Tongue (tissue), 2 donors: ENCODE data around the gene CPPED1. TPM values are rescaled to one million over a fixed set of nuclear protein-coding genes. Genes with fewer than 3 reads are reported as not detected.

ENCODE experiments used
- DNase-seq: peaks from one replicate; pipeline ENCODE4 v3.0.0-alpha.2; 2015
- total RNA-seq: library from RNA; depleted of rRNA; stranded (reverse); fragments of >200 nt; gene quantifications from one replicate; pipeline ENCODE4 v1.2.3, GENCODE V29; 2014

The CPPED1 gene
- total RNA-seq, 1 donor from 2014 or later, result 9.3 TPM

DNA sequence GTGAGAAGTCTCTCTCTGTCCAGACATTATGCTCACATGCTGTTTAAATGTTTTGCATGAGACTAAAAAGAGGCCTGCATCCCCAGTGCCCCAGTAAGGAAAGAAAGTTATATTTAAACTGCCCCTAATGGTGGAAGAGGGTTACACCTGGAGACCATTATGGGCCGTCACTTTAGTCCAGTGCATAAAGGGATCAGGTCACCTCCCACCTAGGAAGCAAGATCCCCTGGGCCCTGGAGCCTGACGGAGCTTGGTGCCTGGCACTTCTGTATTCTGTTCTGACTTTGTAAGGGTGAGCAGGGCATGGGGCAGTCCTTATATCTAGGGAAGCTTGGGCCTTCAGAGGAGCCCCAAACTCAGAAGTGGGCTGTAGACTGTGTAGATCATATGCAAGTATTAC, 67.9 kb downstream of the CPPED1 start:
- no peak for DNase-seq

DNA sequence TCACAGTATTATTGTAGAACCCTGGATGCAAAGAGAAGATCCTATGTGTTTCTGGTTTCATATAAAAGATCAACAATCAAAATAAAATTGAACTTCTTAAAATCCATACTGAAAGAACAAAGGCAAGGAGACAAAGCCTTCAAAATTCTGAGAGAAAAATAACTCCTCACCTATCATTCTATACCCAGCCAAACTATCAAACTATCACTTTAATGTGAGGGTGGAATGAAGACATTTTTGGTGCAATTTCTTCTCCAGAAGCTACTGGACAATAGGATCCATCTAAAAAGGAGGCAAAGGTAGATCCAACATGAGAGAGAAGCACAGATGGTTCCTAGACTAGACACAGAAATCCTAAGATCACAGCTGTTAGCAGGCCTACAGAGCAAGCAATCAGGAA, 71.1 kb downstream of the CPPED1 start:
- DNase-seq, result no peak

DNA sequence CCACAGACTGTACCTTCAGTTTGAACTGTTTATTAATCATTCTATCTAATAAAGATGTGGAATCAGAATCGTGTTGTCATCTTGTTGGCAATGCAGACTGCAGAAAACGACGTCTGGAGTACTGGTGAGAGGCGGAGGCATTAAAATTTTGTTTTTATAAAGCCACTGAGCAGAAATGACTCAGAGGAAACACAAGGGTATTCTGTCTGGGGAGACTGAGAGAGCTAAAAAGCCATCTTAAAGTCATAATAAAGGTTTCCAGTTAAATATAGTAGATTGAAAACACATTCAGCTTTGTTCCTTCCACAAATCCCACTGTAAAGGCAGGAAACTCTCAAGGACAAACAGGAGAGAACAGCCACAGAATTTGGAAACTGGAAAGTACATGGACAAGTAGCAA, 74.2 kb downstream of the CPPED1 start:
- no peak for DNase-seq

DNA sequence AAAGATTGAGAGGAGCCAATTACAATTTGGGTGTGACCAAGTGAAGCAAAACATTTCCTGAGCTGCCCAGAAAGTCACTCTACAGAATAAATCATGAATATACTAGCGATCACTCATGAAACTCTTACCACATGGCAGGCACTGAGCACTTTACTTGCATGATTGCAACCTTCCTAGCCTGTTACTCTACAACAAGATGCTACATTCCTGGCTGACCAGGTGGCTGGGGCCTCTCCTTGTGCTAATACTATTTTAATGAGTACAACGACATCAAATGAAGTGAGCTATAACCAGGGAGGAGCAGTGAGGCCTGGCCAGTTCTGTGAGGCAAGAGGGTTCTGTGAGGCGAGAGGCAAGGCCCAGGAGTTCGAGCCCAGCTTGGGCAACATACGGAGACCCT, 75.2 kb downstream of the CPPED1 start:
- no peak for DNase-seq

DNA sequence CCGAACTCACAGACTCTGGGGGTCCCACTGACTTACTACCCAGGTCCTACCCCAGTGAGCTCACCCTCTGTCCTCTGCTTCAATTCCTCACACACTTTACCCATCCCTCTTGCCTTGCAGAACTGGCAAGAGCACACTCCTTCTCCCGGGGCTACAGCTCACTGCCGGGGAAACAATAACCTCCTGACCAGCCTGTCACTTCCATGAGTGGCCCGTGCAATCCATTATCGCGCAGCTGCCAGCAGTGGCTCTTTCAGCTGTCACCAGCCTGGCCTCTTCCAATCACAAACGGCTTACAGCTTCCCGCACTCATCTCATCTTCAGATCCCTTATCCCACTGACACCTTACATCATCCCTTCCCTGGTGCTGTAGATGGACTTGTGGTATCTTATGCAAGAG, 79.5 kb downstream of the CPPED1 start:
- no peak for DNase-seq

DNA sequence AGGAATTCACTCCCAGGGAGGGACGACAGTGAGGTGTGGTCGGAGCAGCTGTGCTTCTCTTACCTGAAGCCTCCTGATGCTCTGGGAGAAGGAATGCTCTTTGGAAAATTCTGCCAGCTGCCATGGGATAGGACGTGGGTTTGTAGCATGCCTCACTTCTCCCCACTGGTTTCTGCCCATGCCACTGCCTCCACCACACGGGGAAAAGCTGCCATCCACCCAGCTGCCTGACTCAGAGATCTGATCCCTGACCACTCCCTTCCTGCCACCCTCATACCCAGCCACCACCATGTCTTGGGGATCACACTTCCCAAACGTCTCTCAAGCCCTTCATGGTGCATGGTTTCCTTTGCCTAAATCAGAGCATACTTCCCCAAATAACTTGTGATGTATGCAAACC, 80.0 kb downstream of the CPPED1 start:
- no peak for DNase-seq

DNA sequence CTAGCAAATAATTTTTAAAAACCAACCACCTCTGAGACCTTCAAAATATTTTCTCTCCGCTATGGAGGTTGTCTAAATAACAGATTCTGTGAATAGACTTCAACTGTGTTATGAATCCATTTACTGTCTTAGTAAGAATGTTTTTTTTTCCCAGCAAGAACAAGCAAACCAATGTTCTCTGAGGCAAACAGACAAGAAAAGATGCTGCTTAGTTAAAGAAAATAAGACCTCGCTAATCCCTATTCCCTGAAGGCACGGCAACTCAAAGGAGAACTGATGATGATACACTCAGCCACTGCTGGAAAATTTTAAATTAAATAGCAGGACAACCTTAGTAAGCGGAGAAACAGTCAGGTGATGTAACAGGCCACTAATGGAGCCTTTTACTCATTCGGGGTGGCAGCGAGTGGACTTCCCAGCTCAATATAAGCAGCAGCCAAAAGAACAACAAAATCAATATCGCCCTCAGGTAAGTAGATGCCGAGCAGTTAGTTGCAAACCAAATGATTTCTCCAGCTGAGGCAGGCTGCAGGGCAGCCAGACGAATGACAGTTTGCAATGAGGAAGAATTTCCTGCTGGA, 81.8 kb downstream of the CPPED1 start:
- peak; percentile 18 for DNase-seq

DNA sequence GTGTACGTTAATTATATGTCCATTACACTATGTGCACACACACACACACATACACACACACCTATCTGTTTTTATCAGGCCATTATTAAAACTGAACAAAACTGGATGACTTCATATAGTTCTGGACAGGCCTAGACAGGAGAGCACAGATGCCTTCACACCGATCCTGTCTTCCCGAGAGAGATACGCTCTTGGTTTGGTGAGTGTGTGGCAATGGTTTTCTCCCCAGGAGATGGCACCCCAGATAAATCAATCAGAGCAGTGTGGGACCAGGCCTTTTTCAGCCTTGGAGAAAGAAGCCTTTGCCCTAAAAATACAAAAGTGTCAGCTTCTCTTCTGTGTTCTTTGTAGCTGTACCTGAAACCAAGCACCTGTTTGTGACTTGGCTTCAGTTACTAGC, 83.7 kb downstream of the CPPED1 start:
- no peak for DNase-seq

DNA sequence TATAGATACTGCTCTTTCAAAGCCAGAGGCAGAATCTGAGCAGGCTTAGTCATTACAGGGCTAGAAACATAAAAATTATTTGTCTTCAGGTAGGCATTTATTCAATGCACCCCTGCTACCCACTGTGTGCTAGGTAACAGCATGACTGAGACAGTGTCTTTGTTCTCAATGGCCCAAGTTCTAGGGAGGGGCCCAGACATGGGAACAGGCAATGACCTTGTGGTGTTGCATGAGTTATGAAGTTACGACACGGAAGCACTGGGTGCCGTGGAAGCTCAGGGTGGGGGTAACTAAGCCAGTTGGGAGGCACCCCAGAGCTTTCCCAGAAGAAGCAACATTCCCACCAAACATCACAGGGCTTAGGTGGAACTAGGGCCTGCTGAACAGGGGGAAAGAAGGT, 87.0 kb downstream of the CPPED1 start:
- no peak for DNase-seq

DNA sequence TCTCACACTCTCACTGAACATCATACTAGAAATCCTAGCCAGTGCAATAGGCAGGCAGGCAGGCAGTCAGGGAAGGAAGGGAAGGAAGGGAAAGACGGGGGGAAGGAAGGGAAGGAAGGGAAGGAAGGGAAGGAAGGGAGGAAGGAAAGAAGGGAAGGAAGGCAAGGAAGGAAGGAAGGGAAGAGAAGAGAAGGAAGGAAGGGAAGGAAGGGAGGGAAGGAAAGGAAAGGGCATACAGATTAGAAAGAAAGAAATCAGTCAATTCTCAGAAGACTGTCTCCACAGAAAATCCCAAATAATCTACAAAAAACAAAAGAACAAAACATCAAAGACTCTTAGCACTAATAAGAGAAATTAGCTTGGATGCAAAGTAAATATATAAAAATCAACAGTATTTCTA, 93.9 kb downstream of the CPPED1 start:
- DNase-seq, result no peak

DNA sequence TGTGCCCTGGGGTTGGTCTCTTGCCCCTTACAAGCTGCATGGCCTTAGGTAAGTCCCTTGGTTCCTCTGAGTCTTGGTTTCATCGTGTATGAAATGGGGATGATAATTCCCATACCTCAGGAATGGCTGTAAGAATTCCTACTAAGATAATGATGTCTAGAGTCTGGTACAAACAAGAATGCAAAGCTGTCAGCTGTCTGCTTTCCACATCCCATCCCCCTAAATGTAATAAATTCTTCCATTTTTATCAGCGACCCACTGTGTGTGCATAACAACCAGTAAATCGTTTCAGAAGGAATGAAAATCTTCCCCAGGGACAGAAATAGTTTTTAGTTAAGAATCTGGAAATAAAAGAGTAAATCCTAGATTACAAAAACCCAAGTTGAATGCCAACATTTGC, 95.4 kb downstream of the CPPED1 start:
- DNase-seq, result no peak

DNA sequence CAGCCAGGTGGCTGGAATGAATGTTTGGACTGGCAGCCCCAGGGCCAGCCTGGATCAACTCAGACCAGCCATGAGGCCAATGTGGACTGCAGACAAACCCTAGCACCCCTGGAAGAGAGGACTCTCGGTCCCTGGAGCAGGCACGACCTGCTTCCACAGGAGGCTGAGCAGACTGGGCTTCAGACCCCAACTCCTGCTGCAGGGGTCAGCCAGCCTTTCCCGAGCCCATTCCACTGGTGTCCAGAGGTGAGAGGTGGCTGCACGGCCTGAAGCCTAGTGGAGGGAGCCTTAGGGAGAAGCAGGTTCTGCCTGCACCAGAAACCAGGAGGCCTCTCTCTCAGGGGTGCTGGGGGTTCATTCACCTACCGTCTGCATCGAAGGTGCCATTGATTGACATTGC, 97.1 kb downstream of the CPPED1 start:
- DNase-seq, result no peak

DNA sequence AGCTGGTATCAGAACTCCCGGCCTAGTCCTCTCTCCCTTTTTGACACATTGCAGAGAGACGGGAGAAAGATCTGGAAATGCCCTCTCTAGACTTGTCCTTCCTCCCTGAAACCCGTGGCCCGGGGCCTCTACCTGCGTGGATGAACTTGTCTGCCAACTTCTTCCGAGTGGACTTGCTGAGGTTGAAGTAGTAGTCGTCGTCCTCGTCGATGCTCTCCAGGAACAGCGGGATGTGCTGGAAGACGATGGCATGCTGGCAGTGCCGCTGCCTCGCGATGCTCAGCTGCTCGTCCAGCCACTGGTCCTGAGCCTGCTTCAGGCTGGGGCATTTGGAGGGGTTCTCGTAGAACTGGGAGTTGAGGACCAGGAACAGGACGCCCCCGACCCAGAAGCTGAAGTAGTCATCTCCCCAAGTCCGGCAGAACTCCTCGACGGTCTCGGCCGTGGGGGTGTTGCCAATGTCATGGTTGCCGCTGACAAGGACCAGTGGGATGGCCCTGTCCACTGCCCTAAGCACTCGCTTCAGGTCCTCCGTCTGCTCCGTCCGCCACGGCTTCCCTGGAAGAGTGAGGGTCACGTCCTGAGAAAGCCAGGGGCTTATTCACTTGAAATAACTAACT, 99.1 kb downstream of the CPPED1 start:
- no peak for DNase-seq

DNA sequence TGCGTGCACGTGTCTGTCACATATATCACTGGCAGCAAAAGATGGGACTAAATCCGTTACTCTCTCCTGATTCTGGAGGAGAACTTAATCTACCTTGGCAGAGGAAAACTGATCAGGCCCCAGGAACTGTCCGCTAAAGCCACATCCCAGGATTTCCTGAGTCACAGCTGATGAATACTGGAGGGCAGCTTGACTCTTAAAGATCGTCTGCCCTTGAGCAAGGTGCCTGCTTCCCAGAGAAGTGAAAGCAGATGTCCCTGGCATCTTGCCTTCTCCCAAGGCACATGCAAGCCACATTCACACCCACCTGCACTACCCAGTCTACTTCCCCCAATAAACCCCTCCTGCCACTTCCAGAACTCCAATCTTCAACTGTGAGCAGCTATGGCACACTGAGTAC, 99.8 kb downstream of the CPPED1 start:
- DNase-seq, result no peak

DNA sequence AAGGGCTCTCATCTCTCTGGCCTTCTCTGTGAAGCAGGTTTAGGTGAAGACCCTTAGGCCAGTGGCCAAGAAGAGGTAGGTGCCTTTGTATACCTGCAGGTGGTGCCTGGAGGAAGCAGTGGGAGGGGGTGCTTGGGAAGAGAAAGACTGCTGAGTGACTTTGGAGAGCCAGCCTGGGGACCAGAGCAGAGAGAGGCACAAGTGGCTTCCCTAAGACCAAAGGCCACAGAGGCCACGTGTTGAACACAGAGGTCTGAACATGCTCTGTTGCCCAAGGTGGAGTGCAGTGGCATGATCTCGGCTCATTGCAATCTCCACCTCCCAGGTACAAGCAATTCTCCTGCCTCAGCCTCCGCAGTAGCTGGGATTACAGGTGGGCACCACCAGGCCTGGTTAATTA, 103.5 kb downstream of the CPPED1 start:
- DNase-seq, result no peak

DNA sequence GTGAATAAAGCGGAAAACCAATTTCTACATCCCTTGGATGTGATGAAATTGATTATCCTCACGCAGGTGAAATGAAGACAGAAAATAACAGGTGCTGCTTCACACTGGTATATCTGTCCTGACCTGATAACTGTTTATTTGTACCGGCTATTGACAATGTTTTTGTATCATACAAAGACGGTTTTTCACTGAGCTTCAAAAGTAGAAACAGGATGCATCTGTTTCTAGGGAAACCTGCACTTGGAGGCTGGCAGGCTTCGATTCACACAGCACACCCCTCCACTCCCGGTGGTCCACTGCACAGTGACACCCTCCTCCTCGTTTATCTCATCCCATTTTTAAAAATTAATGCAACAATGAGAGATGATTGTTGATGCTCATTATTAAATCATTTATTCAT, 104.5 kb downstream of the CPPED1 start:
- DNase-seq, result no peak

DNA sequence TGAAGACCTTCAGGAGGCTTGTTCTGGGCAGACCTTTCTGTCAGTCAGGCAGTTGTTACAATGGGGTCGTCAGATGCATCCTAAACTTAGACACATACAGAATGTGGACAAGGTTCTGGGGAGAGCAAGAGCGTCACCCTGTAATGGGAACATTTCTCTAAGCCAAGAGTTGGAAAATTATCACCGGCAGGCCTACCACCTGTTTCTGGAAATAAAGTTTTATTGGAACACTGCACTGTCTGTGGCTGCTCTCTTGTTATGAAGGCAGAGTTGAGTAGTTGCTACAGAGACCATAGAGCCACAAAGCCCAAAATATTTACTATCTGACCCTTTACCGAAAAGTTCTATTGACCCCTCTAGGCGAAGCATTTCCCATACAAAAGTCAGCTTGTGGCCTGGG, 106.2 kb downstream of the CPPED1 start:
- DNase-seq, result no peak

DNA sequence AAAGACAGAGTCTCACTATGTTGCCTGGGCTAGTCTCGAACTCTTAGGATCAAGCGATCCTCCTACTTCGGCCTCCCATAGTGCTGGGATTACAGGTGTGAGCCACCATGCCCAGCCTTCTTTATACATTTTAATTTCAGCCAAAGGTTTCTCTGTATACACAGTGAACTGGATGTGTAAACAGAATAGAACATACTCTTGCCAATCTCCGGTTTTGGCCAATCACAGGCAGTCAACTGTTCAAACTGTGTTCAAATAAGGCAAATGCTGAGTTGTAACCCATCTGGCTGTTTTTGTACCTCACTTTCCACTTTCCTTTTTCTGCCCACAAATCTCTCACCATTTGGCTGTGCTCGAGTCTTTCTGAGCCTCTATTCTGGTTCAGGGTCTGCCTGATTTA, 108.2 kb downstream of the CPPED1 start:
- no peak for DNase-seq

DNA sequence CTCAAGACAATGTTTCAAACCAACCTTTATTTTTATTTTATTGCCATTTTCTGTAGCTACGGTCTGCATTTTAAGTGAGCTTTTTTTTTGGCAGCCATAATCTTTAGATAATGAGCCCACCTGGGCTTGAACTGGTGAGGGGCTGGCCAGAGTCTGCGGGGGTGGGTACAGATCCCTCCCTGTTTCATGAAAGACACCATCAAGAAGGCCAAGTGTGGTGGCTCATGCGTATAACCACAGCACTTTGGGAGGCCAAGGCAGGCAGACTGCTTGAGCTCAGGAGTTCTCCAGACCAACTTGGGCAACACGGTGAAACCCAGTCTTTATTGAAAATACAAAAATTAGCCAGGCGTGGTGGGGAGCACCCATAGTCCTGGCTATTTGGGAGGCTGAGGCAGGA, 113.7 kb downstream of the CPPED1 start:
- DNase-seq, result no peak

DNA sequence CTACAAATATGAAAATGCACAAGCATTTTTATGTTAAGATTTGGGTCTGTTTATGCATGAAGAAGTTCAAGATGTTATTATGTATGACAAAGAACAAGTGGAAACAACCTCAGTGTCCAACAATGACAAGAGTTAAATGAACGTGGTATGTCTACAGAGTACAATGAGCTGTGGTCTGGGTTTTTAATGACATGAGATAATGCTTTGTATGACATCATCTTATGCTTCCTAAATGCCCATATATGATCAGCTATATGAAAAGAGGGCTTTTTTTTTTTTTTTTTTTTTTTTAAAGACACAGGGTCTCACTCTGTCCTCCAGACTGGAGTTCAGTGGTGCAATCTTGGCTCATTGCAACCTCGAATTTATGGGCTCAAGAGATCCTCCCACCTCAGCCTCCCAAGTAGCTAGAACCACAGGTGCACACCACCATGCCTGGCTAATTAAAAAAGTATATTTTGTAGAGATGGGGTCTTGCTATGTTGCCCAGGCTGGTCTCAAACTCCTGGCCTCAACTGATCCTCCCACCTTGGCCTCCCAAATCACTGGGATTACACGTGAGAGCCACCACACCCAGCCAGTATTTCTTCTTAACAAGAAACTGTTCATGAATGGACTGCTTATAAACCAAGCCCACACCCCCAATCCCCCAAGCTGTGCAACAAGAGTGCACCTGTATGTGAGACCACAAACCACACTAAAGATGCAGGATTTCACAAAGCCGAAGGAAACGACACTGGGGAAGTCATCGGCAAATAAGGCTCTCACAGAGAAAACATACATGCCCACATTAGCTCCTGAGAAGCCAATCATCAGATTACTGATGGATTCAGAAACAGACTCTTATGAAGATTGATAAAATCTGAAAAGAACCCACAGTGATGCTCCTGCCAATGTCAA, 114.5 kb downstream of the CPPED1 start:
- no peak for DNase-seq

DNA sequence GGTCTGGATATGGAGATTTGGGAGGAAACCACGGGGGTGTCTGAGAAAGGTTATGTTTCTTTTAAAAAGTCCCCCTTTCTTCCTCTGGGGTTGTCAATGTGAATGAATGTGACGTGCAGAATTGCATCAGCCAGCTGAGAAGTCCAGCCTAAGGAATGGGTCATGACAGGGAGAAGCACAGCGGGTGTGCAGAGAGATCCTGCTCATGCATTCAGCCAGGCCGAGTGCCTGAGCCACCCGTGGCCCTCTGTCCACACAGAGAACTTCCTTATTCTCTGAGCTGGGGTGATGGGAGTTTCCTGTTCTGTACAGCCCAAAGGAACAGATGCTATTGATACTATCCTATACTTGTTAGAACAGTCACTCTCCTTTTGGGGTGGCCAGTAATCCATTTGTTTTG, 117.9 kb downstream of the CPPED1 start:
- DNase-seq, result no peak

DNA sequence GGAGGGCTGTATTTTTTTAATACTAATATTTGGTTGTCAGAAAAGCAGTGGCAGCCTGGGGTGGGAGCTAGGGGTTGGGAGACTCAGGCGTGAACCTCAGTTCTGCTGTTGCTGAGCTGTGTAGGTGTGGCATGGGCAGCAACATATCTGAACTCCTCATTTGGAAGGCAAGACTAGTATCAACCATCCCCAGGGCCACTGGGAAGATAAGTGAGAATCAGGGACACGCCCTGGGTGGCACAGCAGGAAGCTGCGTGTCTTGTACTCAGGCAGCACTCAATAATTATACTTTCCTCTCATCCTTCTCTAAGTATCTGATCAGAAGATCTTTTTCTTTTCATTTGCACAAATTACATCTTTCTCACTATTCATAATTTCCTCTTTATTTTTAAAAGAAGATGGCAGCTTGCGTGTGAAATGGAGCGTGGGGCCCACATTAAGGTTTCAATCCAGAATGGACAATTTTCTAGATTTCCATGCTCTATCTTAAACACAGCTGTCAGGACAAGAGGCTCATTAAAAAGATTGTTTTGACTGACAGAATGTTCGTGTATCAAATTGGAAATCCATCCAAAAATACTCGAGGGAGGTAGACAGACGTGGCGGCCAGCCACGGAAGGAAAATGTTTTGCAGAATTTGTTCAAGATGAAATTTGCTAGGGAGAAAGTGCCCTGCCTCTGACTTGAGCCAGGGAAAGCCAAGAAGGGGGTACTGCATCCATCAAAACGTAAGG, 121.1 kb downstream of the CPPED1 start:
- DNase-seq, result no peak

DNA sequence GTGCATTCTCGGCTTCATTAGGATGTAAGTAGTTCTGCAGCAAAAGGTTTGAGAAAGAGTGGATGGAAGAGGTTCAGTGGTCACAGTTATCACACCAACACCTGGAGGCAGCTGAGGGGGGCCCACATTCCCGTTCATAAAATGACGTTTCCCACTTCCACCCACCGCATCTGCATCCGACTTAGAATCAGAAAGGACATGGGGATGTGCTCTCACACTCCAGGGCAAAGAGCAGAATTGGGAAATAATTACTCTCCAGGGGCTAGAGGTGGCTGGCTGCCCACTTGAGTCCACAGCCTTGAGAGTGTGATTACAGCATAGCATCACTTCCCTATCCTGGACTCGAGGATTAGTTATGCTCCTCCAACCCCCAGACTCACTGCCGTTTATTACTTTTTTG, 122.0 kb downstream of the CPPED1 start:
- no peak for DNase-seq
